IMR-90 (cell line): ENCODE results near the gene MAP2K6. TPM values are rescaled to one million over a fixed set of nuclear protein-coding genes. Genes with fewer than 3 reads are reported as not detected.

Experiments
- ATAC-seq: fragments of 200-7000 bp; cut with Tn5 transposase; 2 replicates; pipeline ENCODE4 v1.9.1; 2020; ENCODE audit warnings: low read depth, mild to moderate bottlenecking, moderate library complexity
- BruUV-seq: library from RNA; stranded (reverse); fragments of 400-500 nt; replicated peaks from 2 replicates; lab custom pipeline; 2021; lab: Mats Ljungman, UMichigan
- CTCF ChIA-PET: fragments of 300-600 bp; formaldehyde crosslinking; extraction: SDS; loops from one replicate; lab custom pipeline; 2021; ENCODE audit warnings: antibody characterized with exemption; lab: Yijun Ruan, JAX
- POLR2A ChIA-PET: fragments of 300-600 bp; sonication (Branson Sonifier 250); formaldehyde crosslinking; loops from one replicate; lab custom pipeline; 2022; ENCODE audit warnings: antibody characterized with exemption; ENCODE audit not compliant: unreplicated experiment; lab: Charles Lee
- DNase-seq: peaks from one replicate; pipeline ENCODE4 v3.0.0; 2013
- H2AFZ ChIP-seq: replicated peaks from 2 replicates; pipeline ENCODE3; 2013; ENCODE audit warnings: low read length, mild to moderate bottlenecking; ENCODE audit not compliant: poor library complexity
- H2AK5ac ChIP-seq: 2 replicates; pipeline ENCODE4 v1.6.1; 2013; ENCODE audit warnings: low read depth, low read length, inconsistent platforms
- H2AK9ac ChIP-seq: replicated peaks from 2 replicates; pipeline ENCODE3; 2013; ENCODE audit warnings: mild to moderate bottlenecking, low read depth, low read length, moderate library complexity; ENCODE audit not compliant: poor library complexity
- H2BK120ac ChIP-seq: 2 replicates; pipeline ENCODE4 v1.6.1; 2013; ENCODE audit warnings: low read depth, low read length, inconsistent platforms
- H2BK15ac ChIP-seq: 3 replicates; pipeline ENCODE4 v1.6.1; 2013; ENCODE audit warnings: low read depth, low read length, inconsistent platforms
- H2BK20ac ChIP-seq: 2 replicates; pipeline ENCODE4 v1.6.1; 2013; ENCODE audit warnings: low read depth, mild to moderate bottlenecking, inconsistent platforms, low read length, moderate library complexity
- H2BK5ac ChIP-seq: 2 replicates; pipeline ENCODE4 v1.6.1; 2013; ENCODE audit warnings: mild to moderate bottlenecking, low read depth, low read length, inconsistent platforms; ENCODE audit not compliant: poor library complexity, severe bottlenecking
- H3K14ac ChIP-seq: replicated peaks from 2 replicates; pipeline ENCODE4 v1.6.1; 2013; ENCODE audit warnings: low read depth, low read length, inconsistent platforms
- H3K18ac ChIP-seq: 2 replicates; pipeline ENCODE4 v1.6.1; 2013; ENCODE audit warnings: low read depth, low read length, control low read depth
- H3K23ac ChIP-seq: 2 replicates; pipeline ENCODE4 v1.6.1; 2013; ENCODE audit warnings: low read depth, low read length, inconsistent platforms
- H3K27ac ChIP-seq: 2 replicates; pipeline ENCODE4 v1.5.1; 2013; ENCODE audit warnings: mild to moderate bottlenecking, control low read depth, low read length; ENCODE audit not compliant: insufficient read depth
- H3K27me3 ChIP-seq: 2 replicates; pipeline ENCODE4 v1.6.1; 2013; ENCODE audit warnings: low read length; ENCODE audit not compliant: control insufficient read depth, insufficient read depth
- H3K36me3 ChIP-seq: 2 replicates; pipeline ENCODE4 v1.6.1; 2013; ENCODE audit warnings: low read length, mixed read lengths; ENCODE audit not compliant: control insufficient read depth, insufficient read depth
- H3K4ac ChIP-seq: 2 replicates; pipeline ENCODE4 v1.6.1; 2013; ENCODE audit warnings: low read depth, low read length, inconsistent platforms
- H3K4me1 ChIP-seq: 2 replicates; pipeline ENCODE4 v1.6.1; 2013; ENCODE audit warnings: low read length, mixed read lengths; ENCODE audit not compliant: control insufficient read depth, insufficient read depth
- H3K4me2 ChIP-seq: 2 replicates; pipeline ENCODE4 v1.6.1; 2013; ENCODE audit warnings: low read depth, mild to moderate bottlenecking, control low read depth, low read length, moderate library complexity
- H3K4me3 ChIP-seq: 2 replicates; pipeline ENCODE4 v1.5.1; 2013; ENCODE audit warnings: low read depth, mild to moderate bottlenecking, control low read depth, low read length, moderate library complexity; ENCODE audit not compliant: insufficient read depth
- H3K56ac ChIP-seq: 2 replicates; pipeline ENCODE4 v1.6.1; 2013; ENCODE audit warnings: low read length, inconsistent platforms; ENCODE audit not compliant: insufficient read depth; ENCODE audit errors: extremely low read depth
- H3K79me1 ChIP-seq, 2 experiments: 2 replicates each; pipeline ENCODE4 v1.6.1; 2013; ENCODE audit warnings: low read length in 2 of 2, inconsistent platforms in 1 of 2, low read depth in 1 of 2
- H3K9ac ChIP-seq: 2 replicates; pipeline ENCODE4 v1.6.1; 2013; ENCODE audit warnings: low read depth, low read length, control low read depth
- H3K9me1 ChIP-seq: 2 replicates; pipeline ENCODE4 v1.6.1; 2013; ENCODE audit warnings: low read length, inconsistent platforms; ENCODE audit not compliant: insufficient read depth
- H3K9me3 ChIP-seq: 2 replicates; pipeline ENCODE4 v1.6.1; 2013; ENCODE audit warnings: low read length; ENCODE audit not compliant: control insufficient read depth, insufficient read depth
- H4K20me1 ChIP-seq: 2 replicates; pipeline ENCODE4 v1.6.1; 2013; ENCODE audit warnings: low read length, inconsistent platforms; ENCODE audit not compliant: insufficient read depth
- H4K5ac ChIP-seq: 2 replicates; pipeline ENCODE4 v1.6.1; 2013; ENCODE audit warnings: mild to moderate bottlenecking, low read depth, low read length, control low read depth
- H4K8ac ChIP-seq, 2 experiments: 2 replicates each; pipeline ENCODE4 v1.6.1; 2013; ENCODE audit warnings: low read depth in 2 of 2, low read length in 2 of 2, control low read depth in 1 of 2, inconsistent platforms in 1 of 2
- H4K91ac ChIP-seq: 2 replicates; pipeline ENCODE4 v1.6.1; 2013; ENCODE audit warnings: low read depth, low read length, inconsistent platforms; ENCODE audit not compliant: insufficient read depth
- BHLHE40 ChIP-seq: fragments of 150-350 bp; IDR thresholded peaks from 2 replicates; pipeline ENCODE4 v1.6.1; 2016; ENCODE audit warnings: mild to moderate bottlenecking, low read depth, low read length
- CEBPB ChIP-seq: IDR thresholded peaks from 2 replicates; pipeline ENCODE4 v1.6.1; 2012; ENCODE audit warnings: low read depth, low read length, improper control_type of control experiment
- CHD1 ChIP-seq: IDR thresholded peaks from 2 replicates; pipeline ENCODE4 v1.6.1; 2012; ENCODE audit warnings: low read depth, low read length, improper control_type of control experiment
- CTCF ChIP-seq: conservative IDR thresholded peaks from 2 replicates; pipeline ENCODE4 v1.5.1; 2012; ENCODE audit warnings: mild to moderate bottlenecking, low read depth, low read length, improper control_type of control experiment
- FOS ChIP-seq: fragments of 150-350 bp; IDR thresholded peaks from 2 replicates; pipeline ENCODE4 v1.6.1; 2016; ENCODE audit warnings: low read depth, low read length
- MAFK ChIP-seq: IDR thresholded peaks from 2 replicates; pipeline ENCODE4 v1.6.1; 2012; ENCODE audit warnings: low read depth, low read length, improper control_type of control experiment
- MAZ ChIP-seq: IDR thresholded peaks from 2 replicates; pipeline ENCODE4 v1.6.1; 2012; ENCODE audit warnings: low read depth, mild to moderate bottlenecking, low read length, improper control_type of control experiment, moderate library complexity, borderline replicate concordance
- MXI1 ChIP-seq: IDR thresholded peaks from 2 replicates; pipeline ENCODE4 v1.6.1; 2012; ENCODE audit warnings: low read depth, mild to moderate bottlenecking, low read length, moderate library complexity, borderline replicate concordance
- NFE2L2 ChIP-seq: fragments of 150-350 bp; IDR thresholded peaks from 2 replicates; pipeline ENCODE4 v1.6.1; 2016; ENCODE audit warnings: low read depth, mild to moderate bottlenecking, low read length
- POLR2A ChIP-seq: IDR thresholded peaks from 2 replicates; pipeline ENCODE4 v1.6.1; 2012; ENCODE audit warnings: mild to moderate bottlenecking, low read depth, low read length
- RAD21 ChIP-seq: IDR thresholded peaks from 2 replicates; pipeline ENCODE4 v1.6.1; 2012; ENCODE audit warnings: low read length, improper control_type of control experiment
- RCOR1 ChIP-seq: IDR thresholded peaks from 2 replicates; pipeline ENCODE4 v1.6.1; 2012; ENCODE audit warnings: mild to moderate bottlenecking, low read length, improper control_type of control experiment; ENCODE audit not compliant: insufficient replicate concordance
- RFX5 ChIP-seq: IDR thresholded peaks from 2 replicates; pipeline ENCODE4 v1.8.0; 2012; ENCODE audit warnings: low read depth, mild to moderate bottlenecking, low read length, moderate library complexity
- SMC3 ChIP-seq: fragments of 150-350 bp; IDR thresholded peaks from 2 replicates; pipeline ENCODE4 v1.6.1; 2016; ENCODE audit warnings: low read depth, mild to moderate bottlenecking, antibody characterized with exemption, low read length, moderate library complexity
- WGBS, 2 experiments: methylation state at CpG; one replicate each; pipeline versions ENCODE4 v1.1.5 to v1.1.7; 2013; ENCODE audit warnings: missing lambda C conversion rate in 2 of 2; ENCODE audit not compliant: insufficient read length in 1 of 2; ENCODE audit errors: extremely low coverage in 2 of 2; 5-methylcytosine and 5-hydroxymethylcytosine counted together
- dilution Hi-C: fragments of 300-500 bp; cut with HindIII; formaldehyde crosslinking; loops from one replicate; pipeline ENCODE4 v1.14.3; 2018; ENCODE audit warnings: low sequenced_read_pairs; ENCODE audit not compliant: unreplicated experiment
- in situ Hi-C: fragments of 300-500 bp; cut with MboI; formaldehyde crosslinking; loops from 3 replicates; pipeline ENCODE4 v1.14.3; 2019; ENCODE audit warnings: low sequenced_read_pairs, inconsistent platforms, mixed read lengths
- intact Hi-C: fragments of 100-400 bp; cut with micrococcal nuclease; formaldehyde crosslinking; loops from 2 replicates; pipeline ENCODE4 v1.10.0; 2022
- polyA plus RNA-seq, 3 experiments: library from polyadenylated mRNA; depleted of rRNA; stranded (reverse); fragments of >200 nt; gene quantifications; 2 replicates each; pipeline ENCODE4 v1.2.3, GENCODE V29; 2012; ENCODE audit warnings: low replicate concordance in 1 of 3
- total RNA-seq: library from RNA; depleted of rRNA; stranded (reverse); fragments of >200 nt; gene quantifications from 2 replicates; pipeline ENCODE4 v1.2.3, GENCODE V29; 2012
- TF ChIP-seq, protein P1 (sequence below): fragments of 150-350 bp; IDR thresholded peaks from 2 replicates; pipeline ENCODE4 v1.6.1; 2017; ENCODE audit warnings: mild to moderate bottlenecking, antibody characterized with exemption, low read length, low read depth
- TF ChIP-seq, protein P2 (sequence below): fragments of 150-350 bp; IDR thresholded peaks from 2 replicates; pipeline ENCODE4 v1.6.1; 2016; ENCODE audit warnings: low read depth, mild to moderate bottlenecking, low read length, moderate library complexity, borderline replicate concordance

The MAP2K6 gene
- total and polyA plus RNA-seq, 2 of the 4 experiments (the other 2 are of a cell fraction), result 2.4 to 5.7 TPM

DNA sequence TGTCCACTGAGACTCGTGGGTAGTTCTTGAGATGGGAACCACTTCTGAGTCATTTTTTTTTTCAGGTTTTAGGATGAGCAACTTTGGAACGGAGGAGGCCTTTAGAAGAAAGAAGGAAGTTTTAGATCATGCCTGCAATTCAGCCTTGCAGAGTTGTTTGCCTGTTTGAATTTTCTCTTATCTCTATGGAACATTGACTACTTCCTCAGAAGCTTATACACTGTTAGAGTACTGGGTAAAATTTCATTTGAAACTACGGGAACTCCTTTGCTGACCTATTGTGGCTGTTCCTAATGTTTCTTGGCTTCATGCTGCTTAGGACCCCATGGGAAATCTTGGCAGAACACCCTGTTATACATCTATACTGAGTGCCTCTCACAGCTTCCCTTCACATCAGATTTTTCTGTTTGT is 70.8 kb downstream of the MAP2K6 start:
- Histone ChIP-seq H3K9me3 (no peaks in the 10 kb centered on the region), H2BK20ac (no peak overlapping the region), H3K9me1 (no peaks in the 10 kb centered on the region), H3K18ac (no peak overlapping the region), H3K27me3 (no peaks in the 10 kb centered on the region), H3K79me1 (no peaks in the 10 kb centered on the region), H2AK9ac (no peak overlapping the region), H3K4ac (no peak overlapping the region), H4K91ac (no peak overlapping the region), H3K4me3 (no peak overlapping the region), H4K8ac (no peak overlapping the region), H3K36me3 (no peaks in the 10 kb centered on the region), H2BK15ac (no peak overlapping the region), H3K27ac (no peak overlapping the region), H2BK5ac (no peak overlapping the region), H3K4me2 (no peak overlapping the region), H4K20me1 (no peaks in the 10 kb centered on the region), H2AK5ac (no peak overlapping the region), H2AFZ (no peak overlapping the region), H3K56ac (no peak overlapping the region), H3K23ac (no peak overlapping the region), H3K4me1 (no peaks in the 10 kb centered on the region), H3K9ac (no peak overlapping the region), H3K14ac (no peak overlapping the region), H4K5ac (no peak overlapping the region), H2BK120ac (no peak overlapping the region)
- WGBS, 2 experiments, result no CpG with 5 or more reads among the region's 3 CpGs
- dilution Hi-C loops, result no loop called here
- no peak for DNase-seq
- intact Hi-C loops, result no loop called here
- ChIA-PET CTCF (no interaction called here), POLR2A (no interaction called here)
- no peak for ATAC-seq
- BruUV-seq, result no TSS peak
- TF ChIP-seq MAZ (no peak), SMC3 (no peak), MXI1 (no peak), FOS (no peak), CEBPB (no peak), POLR2A (no peak), RAD21 (no peak), RFX5 (no peak), MAFK (no peak), RCOR1 (no peak), NFE2L2 (no peak), CTCF (no peak), BHLHE40 (no peak), CHD1 (no peak)
- TF ChIP-seq, protein P1, sequence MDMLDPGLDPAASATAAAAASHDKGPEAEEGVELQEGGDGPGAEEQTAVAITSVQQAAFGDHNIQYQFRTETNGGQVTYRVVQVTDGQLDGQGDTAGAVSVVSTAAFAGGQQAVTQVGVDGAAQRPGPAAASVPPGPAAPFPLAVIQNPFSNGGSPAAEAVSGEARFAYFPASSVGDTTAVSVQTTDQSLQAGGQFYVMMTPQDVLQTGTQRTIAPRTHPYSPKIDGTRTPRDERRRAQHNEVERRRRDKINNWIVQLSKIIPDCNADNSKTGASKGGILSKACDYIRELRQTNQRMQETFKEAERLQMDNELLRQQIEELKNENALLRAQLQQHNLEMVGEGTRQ, result no peak
- TF ChIP-seq, protein P2, sequence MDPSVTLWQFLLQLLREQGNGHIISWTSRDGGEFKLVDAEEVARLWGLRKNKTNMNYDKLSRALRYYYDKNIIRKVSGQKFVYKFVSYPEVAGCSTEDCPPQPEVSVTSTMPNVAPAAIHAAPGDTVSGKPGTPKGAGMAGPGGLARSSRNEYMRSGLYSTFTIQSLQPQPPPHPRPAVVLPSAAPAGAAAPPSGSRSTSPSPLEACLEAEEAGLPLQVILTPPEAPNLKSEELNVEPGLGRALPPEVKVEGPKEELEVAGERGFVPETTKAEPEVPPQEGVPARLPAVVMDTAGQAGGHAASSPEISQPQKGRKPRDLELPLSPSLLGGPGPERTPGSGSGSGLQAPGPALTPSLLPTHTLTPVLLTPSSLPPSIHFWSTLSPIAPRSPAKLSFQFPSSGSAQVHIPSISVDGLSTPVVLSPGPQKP, result no peak
- in situ Hi-C loops, result loop anchor here (25.0 kb wide), 1 partner anchor 698 kb away; no protein-coding TSS in a partner anchor
